H1 (cell line): ENCODE measurements around the gene SORCS3. TPM values are rescaled to one million over a fixed set of nuclear protein-coding genes. Genes with fewer than 3 reads are reported as not detected.

Source experiments
- CTBP2 ChIP-seq: IDR thresholded peaks from 2 replicates; pipeline ENCODE4 v1.7.0; 2011; ENCODE audit warnings: borderline replicate concordance, mild to moderate bottlenecking, moderate library complexity, mixed read lengths, low read length; ENCODE audit not compliant: insufficient read depth, insufficient read length
- JUN ChIP-seq: IDR thresholded peaks from 2 replicates; pipeline ENCODE4 v1.6.1; 2011; ENCODE audit warnings: low read depth, mild to moderate bottlenecking, improper control_type of control experiment, low read length
- RBBP5 ChIP-seq: IDR thresholded peaks from 2 replicates; pipeline ENCODE4 v1.7.1; 2012; ENCODE audit warnings: low read depth, mild to moderate bottlenecking, inconsistent platforms, low read length, moderate library complexity, borderline replicate concordance
- RNF2 ChIP-seq: fragments of 200-900, 300-1000 bp; sonication (generic); IDR thresholded peaks from 2 replicates; pipeline ENCODE4 v1.7.1; 2016; ENCODE audit warnings: borderline replicate concordance, low read depth, mild to moderate bottlenecking, antibody characterized with exemption, low read length; ENCODE audit not compliant: poor library complexity, severe bottlenecking; ENCODE audit errors: missing control alignments
- polyA plus RNA-seq, 7 experiments: library from polyadenylated mRNA; depleted of rRNA in 3 of 7; stranded (reverse) in 5 of 7; unstranded in 2 of 7; fragments of >200 nt in 5 of 7; fragments of 200-250 nt in 2 of 7; gene quantifications; 1 replicate in 5 of 7; 2 replicates in 1 of 7; 4 replicates in 1 of 7; pipeline versions ENCODE4 v1.2.1 to v1.2.3, GENCODE V29; 2011 to 2013; ENCODE audit warnings: missing spikeins in 2 of 7, mixed read lengths in 2 of 7
- total RNA-seq: library from RNA; stranded (reverse); fragmentation: NEBNext Ultra II Directional; extraction: Animal tissue kit (Norgen Biotek cat#: 25700); gene quantifications from 2 replicates; pipeline ENCODE4 v1.2.1, GENCODE V29; 2021

Gene SORCS3
- total and polyA plus RNA-seq, 2 of the 8 experiments (the other 6 are each of a cell fraction or from before 2014, with no cell fraction given): 0.26 to 0.88 TPM

DNA sequence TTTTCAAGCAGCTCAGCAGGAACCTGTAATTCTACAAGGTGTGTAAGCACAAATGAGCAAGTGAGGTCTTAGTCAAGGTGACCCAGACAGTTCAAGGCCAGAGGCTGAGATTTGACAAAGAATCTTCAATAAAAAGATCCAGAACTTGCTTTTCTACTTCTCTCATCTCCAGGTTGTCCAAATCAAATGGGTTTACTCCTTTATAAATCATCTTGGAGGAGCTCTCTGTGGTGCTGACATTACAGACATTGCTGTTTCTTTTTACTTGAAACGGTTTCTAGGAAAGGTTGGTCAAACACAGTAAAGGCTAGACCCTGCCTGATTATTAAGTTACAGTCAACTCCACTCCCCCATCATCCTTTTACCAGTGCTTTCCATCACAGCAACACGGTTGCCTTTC is 504.6 kb downstream of the SORCS3 start (continued):
- TF ChIP-seq RBBP5: no peak
- TF ChIP-seq CTBP2: no peak
- TF ChIP-seq RNF2: no peak
- no peak for TF ChIP-seq JUN
